Fibroblast of skin of right quadriceps (primary cell): ENCODE data around the gene SLFN14.
A peak's percentile ranks its signal among the peaks of the same experiment; 100 is the strongest.
"Not testable (repeated sequence)": the region's sequence is repeated elsewhere in the genome, so short reads cannot be mapped to it uniquely, and the experiment has no call there.

ENCODE experiments used
- DNase-seq: peaks from one replicate; pipeline ENCODE4 v3.0.0-alpha.2; 2013

Gene SLFN14

GRCh38 chr17:35519906-35520442, 40.6 kb downstream of the SLFN14 start:
- no peak for DNase-seq

GRCh38 chr17:35519439-35519838, 41.2 kb downstream of the SLFN14 start:
- no peak for DNase-seq

GRCh38 chr17:35518431-35518830, 42.2 kb downstream of the SLFN14 start:
- DNase-seq, result not testable (repeated sequence)

DNA sequence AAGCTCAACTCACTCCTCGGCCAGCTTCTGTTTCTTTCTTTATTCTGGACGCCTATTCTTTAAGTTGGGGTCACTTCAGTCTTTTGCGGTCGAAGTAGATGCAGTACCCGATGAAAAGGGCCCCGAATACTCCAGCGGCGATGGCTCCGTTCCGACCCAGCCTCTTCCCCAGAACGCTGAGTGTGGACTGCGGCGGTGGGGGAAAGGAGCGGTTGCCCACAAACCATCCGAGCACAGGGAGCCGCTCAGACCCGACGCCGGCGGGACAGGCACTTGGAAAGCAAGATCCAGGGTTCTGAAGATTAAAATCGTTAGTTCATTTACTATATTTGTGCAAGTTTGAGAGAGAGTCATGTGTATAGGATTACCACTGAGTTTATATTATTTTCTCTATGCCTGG, 45.6 kb downstream of the SLFN14 start:
- DNase-seq, result no peak

DNA sequence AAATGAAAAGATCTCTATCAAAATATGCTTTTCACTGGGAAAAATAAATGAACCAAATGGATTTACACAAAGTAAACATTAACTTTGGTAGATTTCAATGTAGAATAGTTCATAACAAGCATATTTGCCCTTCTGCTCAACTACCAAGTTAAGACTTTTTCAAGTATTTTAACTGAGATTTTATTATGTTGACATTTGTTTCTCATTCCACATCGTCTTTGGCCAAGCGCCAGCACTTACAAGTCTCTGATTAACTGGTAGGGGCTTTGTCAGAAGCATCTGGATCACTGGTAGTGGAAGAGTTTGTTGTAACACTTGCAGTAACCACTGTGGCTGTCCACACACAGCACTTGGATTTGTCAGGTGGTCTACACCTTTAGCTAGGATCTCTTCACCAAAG, 46.1 kb downstream of the SLFN14 start:
- peak; percentile 13 for DNase-seq
